ENCODE data around the gene BCL11B. TPM values are rescaled to one million over a fixed set of nuclear protein-coding genes. Genes with fewer than 3 reads are reported as not detected.

The BCL11B gene
- total RNA-seq, 1 experiment from 2014 or later = 0.84 TPM

GRCh38 chr14:99280852-99281251 lies 8.9 kb upstream of the BCL11B start:
- Mint-ChIP-seq H3K36me3 (ENCODE audit: insufficient read depth, unreplicated experiment) (no peaks in the 10 kb centered on the region), H3K4me3 (ENCODE audit: unreplicated experiment) (no peak overlapping the region), H3K27ac (ENCODE audit: low read depth, unreplicated experiment) (no peak overlapping the region), H3K4me1 (ENCODE audit: insufficient read depth, unreplicated experiment) (no peaks in the 10 kb centered on the region), H3K9me3 (ENCODE audit: unreplicated experiment) (no peaks in the 10 kb centered on the region), H3K27me3 (ENCODE audit: insufficient read depth, unreplicated experiment) (peaks cover 55% of the 10 kb centered on the region)
- BruUV-seq (replicated peaks) = no TSS peak
- ChIA-PET CTCF (no interaction called here), POLR2A (no interaction called here)
- intact Hi-C loops (cut with micrococcal nuclease) = no loop called here
- no peak for TF ChIP-seq CTCF (IDR thresholded peaks at IDR 0.05; ENCODE audit: unreplicated experiment)
- no peak for DNase-seq (ENCODE audit: unreplicated experiment)

- no peak overlapping the region for H3K27ac Mint-ChIP-seq (ENCODE audit: low read depth, unreplicated experiment)
- intact Hi-C loops (cut with micrococcal nuclease) = no loop called here
- ChIA-PET POLR2A (no interaction called here), CTCF (no interaction called here)
- H3K27me3 Mint-ChIP-seq (ENCODE audit: insufficient read depth, unreplicated experiment) = peaks cover 55% of the 10 kb centered on the region
- no peak for TF ChIP-seq CTCF (IDR thresholded peaks at IDR 0.05; ENCODE audit: unreplicated experiment)
- no TSS peak for BruUV-seq (replicated peaks)
- no peaks in the 10 kb centered on the region for H3K9me3 Mint-ChIP-seq (ENCODE audit: unreplicated experiment)
- no peaks in the 10 kb centered on the region for H3K36me3 Mint-ChIP-seq (ENCODE audit: insufficient read depth, unreplicated experiment)
- no peak overlapping the region for H3K4me3 Mint-ChIP-seq (ENCODE audit: unreplicated experiment)
- H3K4me1 Mint-ChIP-seq (ENCODE audit: insufficient read depth, unreplicated experiment) = no peaks in the 10 kb centered on the region
- DNase-seq (ENCODE audit: unreplicated experiment) = no peak
Measured at GRCh38 chr14:99280066-99280731, 8.2 kb upstream of the BCL11B start.

GRCh38 chr14:99278836-99279235 lies 6.8 kb upstream of the BCL11B start:
- TF ChIP-seq CTCF (IDR thresholded peaks at IDR 0.05; ENCODE audit: unreplicated experiment) = no peak
- peaks cover 51% of the 10 kb centered on the region for H3K27me3 Mint-ChIP-seq (ENCODE audit: insufficient read depth, unreplicated experiment)
- H3K9me3 Mint-ChIP-seq (ENCODE audit: unreplicated experiment) = no peaks in the 10 kb centered on the region
- no TSS peak for BruUV-seq (replicated peaks)
- DNase-seq (ENCODE audit: unreplicated experiment) = no peak
- POLR2A ChIA-PET = no interaction called here
- no peaks in the 10 kb centered on the region for H3K36me3 Mint-ChIP-seq (ENCODE audit: insufficient read depth, unreplicated experiment)
- no peaks in the 10 kb centered on the region for H3K4me1 Mint-ChIP-seq (ENCODE audit: insufficient read depth, unreplicated experiment)
- no peak overlapping the region for H3K27ac Mint-ChIP-seq (ENCODE audit: low read depth, unreplicated experiment)
- no peak overlapping the region for H3K4me3 Mint-ChIP-seq (ENCODE audit: unreplicated experiment)
- intact Hi-C loops (cut with micrococcal nuclease) = no loop called here
- CTCF ChIA-PET = no interaction called here

- CTCF ChIA-PET = interaction anchor here (0.7 to 0.9 kb wide), 2 partner anchors 43 to 1299 kb away, joined by 3 read pairs; no protein-coding TSS in a partner anchor
Measured at GRCh38 chr14:99277530-99277929, 5.5 kb upstream of the BCL11B start.

More at GRCh38 chr14:99277530-99277929, 5.5 kb upstream of the BCL11B start:
- no peak overlapping the region for H3K4me3 Mint-ChIP-seq (ENCODE audit: unreplicated experiment)
- H3K4me1 Mint-ChIP-seq (ENCODE audit: insufficient read depth, unreplicated experiment) = peaks cover 5% of the 10 kb centered on the region
- no peak for DNase-seq (ENCODE audit: unreplicated experiment)
- no peaks in the 10 kb centered on the region for H3K9me3 Mint-ChIP-seq (ENCODE audit: unreplicated experiment)
- H3K27me3 Mint-ChIP-seq (ENCODE audit: insufficient read depth, unreplicated experiment) = peaks cover 51% of the 10 kb centered on the region
- no peak overlapping the region for H3K27ac Mint-ChIP-seq (ENCODE audit: low read depth, unreplicated experiment)
- intact Hi-C loops (cut with micrococcal nuclease) = no loop called here
- no peaks in the 10 kb centered on the region for H3K36me3 Mint-ChIP-seq (ENCODE audit: insufficient read depth, unreplicated experiment)
- POLR2A ChIA-PET = no interaction called here
- no peak for TF ChIP-seq CTCF (IDR thresholded peaks at IDR 0.05; ENCODE audit: unreplicated experiment)
- BruUV-seq (replicated peaks) = no TSS peak

All from MCF 10A (cell line).